ENCODE results near the gene DPP6. TPM values are rescaled to one million over a fixed set of nuclear protein-coding genes. Genes with fewer than 3 reads are reported as not detected.

DPP6 gene
- total and polyA plus RNA-seq, 2 experiments from 2014 or later, result 0.21 TPM; not detected in 1

- Histone ChIP-seq H3K4me3 (no peak overlapping the region), H3K27ac (no peak overlapping the region), H3K27me3 (no peaks in the 10 kb centered on the region), H3K9me3 (ENCODE audit: low read depth) (no peaks in the 10 kb centered on the region), H3K36me3 (no peaks in the 10 kb centered on the region), H3K4me1 (ENCODE audit: low read depth) (no peaks in the 10 kb centered on the region)
- DNase-seq (ENCODE audit: low read depth in 1 of 2, low spot score in 1 of 2), result no peak
- TF ChIP-seq CTCF (IDR thresholded peaks at IDR 0.05; ENCODE audit: low read depth, low read length), result no peak
Measured at GRCh38 chr7:154204046-154204445, 151.8 kb downstream of the DPP6 start.

GRCh38 chr7:154212861-154213260 lies 160.7 kb downstream of the DPP6 start:
- Histone ChIP-seq H3K27me3 (no peaks in the 10 kb centered on the region), H3K36me3 (no peaks in the 10 kb centered on the region), H3K9me3 (ENCODE audit: low read depth) (no peaks in the 10 kb centered on the region), H3K4me3 (no peak overlapping the region), H3K4me1 (ENCODE audit: low read depth) (no peaks in the 10 kb centered on the region), H3K27ac (no peak overlapping the region)
- no peak for DNase-seq (ENCODE audit: low read depth in 1 of 2, low spot score in 1 of 2)
- no peak for TF ChIP-seq CTCF (IDR thresholded peaks at IDR 0.05; ENCODE audit: low read depth, low read length)

- H3K4me3 ChIP-seq, result no peak overlapping the region
- H3K27ac ChIP-seq, result no peak overlapping the region
- H3K27me3 ChIP-seq, result no peaks in the 10 kb centered on the region
- H3K4me1 ChIP-seq (ENCODE audit: low read depth), result no peaks in the 10 kb centered on the region
- H3K36me3 ChIP-seq, result no peaks in the 10 kb centered on the region
- no peak for TF ChIP-seq CTCF (IDR thresholded peaks at IDR 0.05; ENCODE audit: low read depth, low read length)
- DNase-seq (ENCODE audit: low read depth in 1 of 2, low spot score in 1 of 2), result no peak
- no peaks in the 10 kb centered on the region for H3K9me3 ChIP-seq (ENCODE audit: low read depth)
Measured at GRCh38 chr7:154217688-154218340, 165.6 kb downstream of the DPP6 start.

GRCh38 chr7:154231732-154232131 lies 179.5 kb downstream of the DPP6 start:
- Histone ChIP-seq H3K27ac (no peak overlapping the region), H3K9me3 (ENCODE audit: low read depth) (no peaks in the 10 kb centered on the region), H3K4me3 (no peak overlapping the region), H3K27me3 (no peaks in the 10 kb centered on the region), H3K36me3 (no peaks in the 10 kb centered on the region), H3K4me1 (ENCODE audit: low read depth) (no peaks in the 10 kb centered on the region)
- TF ChIP-seq CTCF (IDR thresholded peaks at IDR 0.05; ENCODE audit: low read depth, low read length), result no peak
- DNase-seq (ENCODE audit: low read depth in 1 of 2, low spot score in 1 of 2), result peak in 1 of 2 donors; percentile 72

GRCh38 chr7:154232700-154233099 lies 180.5 kb downstream of the DPP6 start:
- Histone ChIP-seq H3K27me3 (no peaks in the 10 kb centered on the region), H3K27ac (no peak overlapping the region), H3K36me3 (no peaks in the 10 kb centered on the region), H3K4me3 (no peak overlapping the region), H3K9me3 (ENCODE audit: low read depth) (no peaks in the 10 kb centered on the region), H3K4me1 (ENCODE audit: low read depth) (no peaks in the 10 kb centered on the region)
- no peak for TF ChIP-seq CTCF (IDR thresholded peaks at IDR 0.05; ENCODE audit: low read depth, low read length)
- DNase-seq (ENCODE audit: low read depth in 1 of 2, low spot score in 1 of 2), result no peak

All from cardiac muscle cell (in vitro differentiated cells and primary cell).